OCI-M1 (cell line): ENCODE results near the gene AHRR.
A peak's percentile ranks its signal among the peaks of the same experiment; 100 is the strongest.

Experiments used
- DNase-seq: peaks from one replicate; lab custom pipeline; 2025; lab: John Stamatoyannopoulos, UW

Gene AHRR

DNA sequence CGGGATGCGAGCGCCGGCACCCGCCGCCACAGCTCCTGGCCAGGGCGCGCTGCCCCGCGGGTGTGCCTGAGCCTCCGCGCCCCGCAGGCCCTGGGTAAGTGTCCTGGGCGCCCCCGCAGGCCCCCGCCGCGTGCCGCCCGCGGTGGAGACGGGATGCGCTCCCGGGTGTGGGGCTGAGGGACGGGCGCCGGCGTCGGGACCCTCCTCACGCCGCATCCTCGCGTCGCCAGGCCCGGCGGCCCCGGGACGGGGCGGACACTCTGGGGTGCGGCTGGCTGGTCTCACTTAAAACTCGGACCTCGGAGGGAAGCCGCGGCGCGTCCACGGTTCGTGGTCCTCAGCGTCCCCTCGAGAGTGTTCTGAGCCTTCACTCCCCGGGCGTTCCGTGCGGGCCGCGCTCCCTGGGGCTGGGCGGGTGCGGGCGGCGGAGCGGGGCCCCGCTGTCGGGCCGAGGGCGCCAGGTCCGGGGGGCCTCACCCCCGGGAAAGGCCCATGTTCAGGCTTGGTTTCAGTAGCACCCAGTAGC is 275 bp downstream of the AHRR start:
- peak; percentile 45 for DNase-seq

DNA sequence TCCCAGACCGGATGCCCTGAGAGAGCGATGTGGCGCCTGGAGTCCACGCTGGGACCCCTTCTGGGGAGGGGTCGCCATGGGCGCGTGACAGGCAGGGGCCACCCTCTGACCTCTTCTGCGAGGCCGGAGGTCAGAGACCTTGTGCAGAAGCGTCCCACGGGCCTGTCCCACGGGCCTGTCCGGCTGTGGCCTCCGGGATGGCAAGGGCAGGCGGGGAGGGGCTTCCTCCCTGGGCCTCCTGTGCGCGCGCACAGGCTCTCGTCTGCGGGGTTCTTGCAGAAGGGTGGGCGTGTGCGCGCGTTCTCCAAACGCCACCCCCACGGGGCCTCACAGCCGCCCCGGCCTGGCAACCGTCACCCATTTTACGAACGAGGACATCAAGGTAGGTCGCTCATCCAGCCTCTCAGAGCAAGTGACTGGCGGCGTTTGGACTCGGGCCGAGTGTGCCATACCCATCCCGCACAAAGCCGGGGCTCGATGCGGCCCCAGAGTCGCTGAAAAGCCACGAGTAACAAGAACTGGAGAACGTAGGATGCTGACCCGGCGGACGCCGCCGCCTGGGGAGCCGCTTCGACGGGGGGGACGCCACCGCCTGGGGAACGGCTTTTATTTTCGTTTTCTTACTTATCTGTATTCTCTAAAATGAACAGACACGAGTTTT is 897 bp downstream of the AHRR start:
- DNase-seq, result peak; percentile 72

DNA sequence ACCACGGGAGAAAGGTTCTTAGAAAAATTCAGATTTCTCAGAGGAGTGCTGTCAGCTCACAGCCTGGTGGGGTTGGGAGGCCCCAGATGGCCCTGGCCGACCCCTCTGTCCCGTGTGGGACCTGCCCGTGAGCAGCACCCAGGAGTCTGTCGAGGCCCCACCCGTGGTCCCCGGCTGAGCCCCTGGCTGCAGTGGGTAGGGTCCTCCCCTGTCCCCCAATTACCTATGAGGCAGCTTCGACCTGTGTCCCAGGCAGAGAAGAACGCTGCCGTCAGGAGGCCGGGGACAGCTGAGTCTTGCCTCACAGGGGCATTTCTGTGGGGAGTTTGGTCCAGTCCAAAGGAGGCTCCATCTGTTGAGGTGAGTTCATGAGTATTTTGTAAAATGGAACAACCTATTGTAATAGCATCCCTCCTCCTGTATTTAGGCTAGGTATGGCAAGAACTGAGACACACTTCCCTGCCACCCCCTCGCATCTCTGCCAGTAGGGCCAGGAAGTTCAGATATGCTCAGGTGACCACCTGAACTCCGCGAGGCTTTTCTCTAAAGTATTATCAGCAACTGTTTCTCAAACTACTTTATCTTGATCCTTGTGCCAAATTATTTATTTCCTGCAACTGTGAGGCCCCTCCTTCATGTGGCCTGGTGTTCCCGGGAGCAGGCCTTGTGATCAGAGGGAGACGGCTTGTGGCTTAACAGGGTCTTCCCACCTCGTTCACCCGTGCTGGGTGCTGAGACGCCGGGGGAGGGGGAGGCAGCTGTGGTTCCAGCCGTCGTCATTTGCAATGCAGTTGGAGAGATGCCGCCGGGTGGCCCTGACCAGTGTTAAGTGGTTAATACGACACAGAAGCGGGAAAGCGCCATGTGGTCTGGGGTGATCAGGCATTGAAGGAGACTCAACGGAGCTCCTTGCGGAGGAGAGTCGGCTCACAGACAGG is 1.7 kb downstream of the AHRR start:
- peak; percentile 53 for DNase-seq

DNA sequence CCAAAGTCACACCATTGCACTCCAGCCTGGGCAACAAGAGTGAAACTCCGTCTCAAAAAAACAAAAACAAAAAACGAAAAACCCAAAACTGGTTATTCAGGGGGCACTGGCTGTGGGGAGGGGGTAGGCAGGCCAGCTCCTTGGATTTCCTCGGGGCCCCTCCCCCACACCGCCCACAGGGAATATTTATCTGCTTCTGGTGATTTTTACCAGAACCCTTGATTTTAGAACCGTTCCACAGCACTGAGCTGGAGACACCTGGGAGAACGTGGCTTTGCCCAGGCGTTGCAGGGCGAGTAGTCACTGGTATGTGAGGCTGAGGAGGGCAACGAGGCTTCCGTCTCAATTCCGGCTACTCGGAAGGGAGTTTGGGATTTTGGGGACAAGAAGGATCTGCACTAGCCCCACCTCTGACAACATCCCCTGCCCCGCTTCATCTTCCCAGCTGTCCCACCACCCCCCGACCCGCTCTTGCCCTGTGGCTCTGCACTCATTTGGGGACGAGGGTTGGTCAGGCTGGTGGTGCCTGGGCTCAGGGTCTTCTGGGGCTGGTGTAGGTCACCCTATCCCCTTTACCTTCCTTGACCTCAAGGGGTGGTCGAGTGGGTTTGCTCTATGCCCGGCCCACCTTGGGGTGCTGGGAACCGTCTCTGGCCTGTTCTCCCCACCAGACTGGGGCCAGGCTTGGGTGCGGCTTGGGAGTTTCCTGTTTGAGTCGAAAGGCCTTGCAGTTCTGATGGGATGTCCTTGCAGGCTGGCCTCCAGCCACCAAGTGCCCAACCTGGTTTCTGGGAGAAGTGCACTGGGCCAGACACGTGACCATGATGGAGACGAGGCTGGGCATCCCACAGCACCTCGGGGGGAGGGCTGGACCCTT is 3.5 kb downstream of the AHRR start:
- no peak for DNase-seq

DNA sequence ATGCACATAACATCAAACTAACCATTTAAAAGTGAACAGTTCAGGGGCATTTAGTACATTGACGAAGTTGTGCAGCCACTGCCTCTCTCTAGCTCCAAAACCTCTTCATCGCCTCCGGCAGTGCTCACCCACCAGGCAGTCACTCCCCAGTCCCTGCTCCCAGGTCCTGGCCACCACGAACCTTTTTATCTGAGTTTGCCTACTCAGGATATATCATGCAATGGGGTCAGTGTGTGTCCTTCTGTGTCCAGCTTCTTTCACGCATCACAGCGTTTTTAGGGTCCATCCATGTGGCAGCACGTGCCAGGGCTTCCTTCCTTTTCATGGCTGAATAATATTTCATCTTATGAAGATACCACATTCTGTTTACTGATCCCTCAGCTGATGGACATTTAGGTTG is 4.6 kb downstream of the AHRR start:
- DNase-seq, result no peak

DNA sequence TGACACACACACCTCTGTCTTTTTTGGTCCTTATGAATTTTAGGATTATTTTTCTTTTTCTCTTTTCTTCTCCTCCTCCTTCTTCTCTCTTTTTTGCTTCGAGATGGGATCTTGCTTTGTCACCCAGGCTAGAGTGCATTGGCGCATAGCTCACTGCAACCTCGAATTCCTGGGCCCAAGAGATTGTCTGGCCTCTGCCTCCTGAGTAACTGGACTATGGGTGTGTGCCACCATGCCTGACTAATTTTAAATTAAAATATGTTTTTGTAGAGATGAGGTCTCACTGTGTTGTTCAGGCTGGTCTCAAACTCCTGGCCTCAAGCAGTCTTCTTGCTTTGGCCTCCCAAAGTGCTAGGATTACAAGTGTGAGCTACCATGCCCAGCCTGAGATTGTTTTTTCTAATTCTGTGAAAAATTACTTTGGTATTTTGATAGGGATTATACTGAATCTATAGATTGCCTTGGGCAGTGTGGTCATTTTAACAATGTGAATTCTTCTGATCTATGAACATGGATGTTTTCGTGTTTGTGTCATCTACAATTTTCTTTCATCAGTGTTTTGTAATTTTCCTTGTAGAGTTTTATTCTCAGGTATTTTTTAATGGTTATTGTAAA is 7.7 kb downstream of the AHRR start:
- DNase-seq, result peak; percentile 42

DNA sequence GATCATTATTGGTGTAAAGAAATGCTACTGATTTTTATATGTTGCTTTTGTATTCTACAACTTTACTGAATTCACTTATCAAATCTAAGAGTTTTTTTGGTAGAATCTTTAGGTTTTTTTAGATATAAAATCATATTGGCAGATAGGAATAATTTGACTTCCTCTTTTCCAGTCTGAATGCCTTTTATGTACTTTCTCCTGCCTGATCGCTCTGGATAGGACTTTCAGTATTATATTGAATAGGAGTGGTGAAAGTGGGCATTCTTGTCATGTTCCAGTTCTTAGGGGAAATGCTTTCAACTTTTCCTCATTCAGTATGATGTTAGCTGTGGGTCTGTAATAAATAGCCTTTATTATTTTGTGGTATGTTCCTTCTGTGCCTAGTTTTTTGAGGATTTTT is 8.3 kb downstream of the AHRR start:
- peak; percentile 62 for DNase-seq

DNA sequence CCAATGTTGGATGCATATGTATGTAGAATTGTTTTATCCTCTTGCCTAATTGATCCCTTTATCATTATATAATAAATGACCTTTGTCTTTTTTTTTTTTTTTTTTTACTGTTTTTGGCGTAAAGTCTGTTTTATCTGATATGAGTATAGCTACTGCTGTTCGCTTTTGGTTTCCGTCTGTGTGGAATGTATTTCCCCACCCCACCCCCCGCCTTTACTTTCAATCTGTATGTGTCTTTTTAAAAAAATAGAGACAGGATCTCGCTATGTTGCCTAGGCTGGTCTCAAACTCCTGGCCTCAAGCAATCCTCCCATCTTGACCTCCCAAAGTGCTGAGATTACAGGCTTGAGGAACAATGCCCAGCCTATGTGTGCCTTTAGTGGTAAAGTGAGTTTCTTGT is 11.3 kb downstream of the AHRR start:
- DNase-seq, result peak; percentile 54

DNA sequence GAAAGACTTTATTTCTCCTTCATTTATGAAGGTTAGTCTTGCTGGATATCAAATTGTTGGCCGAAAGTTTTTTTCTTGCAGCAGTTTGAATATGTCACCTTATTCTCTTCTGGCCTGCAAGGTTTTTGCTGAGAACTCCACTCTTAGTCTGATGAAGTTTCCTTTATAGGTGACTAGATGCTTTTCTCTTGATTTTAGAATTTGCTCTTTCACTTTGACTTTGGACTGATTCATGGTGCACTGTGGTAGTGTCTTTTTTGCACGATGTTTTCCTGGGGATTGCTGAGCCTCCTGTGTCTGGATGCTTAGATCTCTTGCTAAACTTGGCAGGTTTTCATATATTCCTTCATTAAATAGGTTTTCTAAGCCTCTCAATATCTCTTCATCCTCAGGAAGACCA is 12.4 kb downstream of the AHRR start:
- DNase-seq, result no peak

DNA sequence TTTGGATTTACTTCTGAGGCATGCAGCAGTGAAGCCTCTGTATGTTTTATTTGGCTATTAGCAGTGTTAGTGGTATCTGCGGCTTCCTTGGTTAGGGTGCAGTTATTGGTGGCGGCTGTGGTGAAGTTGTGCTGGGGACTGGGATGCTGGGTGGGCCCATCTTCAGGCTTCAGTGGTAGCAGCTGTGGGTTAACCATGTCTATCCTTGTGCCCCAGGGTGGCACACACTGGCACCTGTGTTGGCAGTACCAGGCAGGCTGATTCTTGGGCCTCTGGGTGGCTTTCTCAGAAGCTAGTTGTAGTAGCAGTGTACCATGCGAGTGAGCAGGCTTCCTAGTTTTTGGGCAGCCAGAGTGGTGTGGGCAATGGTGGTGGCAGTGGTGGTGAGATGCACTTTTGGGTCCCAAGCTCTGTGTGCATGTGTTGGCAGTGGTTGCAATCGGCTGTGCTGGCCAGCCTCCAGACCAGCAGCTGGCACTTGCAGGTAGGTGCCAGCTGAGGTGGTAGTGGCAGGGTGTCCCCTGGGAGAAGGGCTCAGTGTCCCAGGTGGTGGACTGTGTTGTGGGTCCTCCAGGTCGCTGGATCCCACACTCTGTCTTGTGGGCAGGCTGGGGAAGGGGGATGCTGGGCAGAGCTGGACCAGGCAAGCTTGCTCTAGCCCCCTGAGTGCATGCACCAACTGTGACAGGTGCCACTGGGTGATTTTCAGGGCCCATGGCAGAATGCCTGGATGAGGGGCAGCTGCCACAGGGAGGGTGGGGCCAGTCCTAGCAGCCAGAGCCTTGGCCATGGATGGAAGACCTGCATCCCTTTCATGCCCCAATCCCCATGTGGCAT is 13.6 kb downstream of the AHRR start:
- DNase-seq, result no peak

DNA sequence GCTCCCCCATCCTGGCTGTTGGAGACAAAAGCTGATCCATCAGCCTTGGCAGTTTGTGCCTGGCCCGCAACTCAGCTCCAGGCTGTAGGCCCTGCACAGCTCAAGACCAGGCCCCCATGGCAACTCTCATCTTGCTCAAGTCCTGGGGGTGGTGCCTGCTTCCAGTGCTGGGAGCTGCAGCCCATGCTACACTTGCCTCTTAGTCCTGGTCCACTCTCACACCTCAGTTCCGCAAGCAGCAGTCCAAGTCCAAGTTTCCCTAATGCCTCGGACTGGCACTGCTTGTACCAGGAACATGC is 14.2 kb downstream of the AHRR start:
- DNase-seq, result no peak

DNA sequence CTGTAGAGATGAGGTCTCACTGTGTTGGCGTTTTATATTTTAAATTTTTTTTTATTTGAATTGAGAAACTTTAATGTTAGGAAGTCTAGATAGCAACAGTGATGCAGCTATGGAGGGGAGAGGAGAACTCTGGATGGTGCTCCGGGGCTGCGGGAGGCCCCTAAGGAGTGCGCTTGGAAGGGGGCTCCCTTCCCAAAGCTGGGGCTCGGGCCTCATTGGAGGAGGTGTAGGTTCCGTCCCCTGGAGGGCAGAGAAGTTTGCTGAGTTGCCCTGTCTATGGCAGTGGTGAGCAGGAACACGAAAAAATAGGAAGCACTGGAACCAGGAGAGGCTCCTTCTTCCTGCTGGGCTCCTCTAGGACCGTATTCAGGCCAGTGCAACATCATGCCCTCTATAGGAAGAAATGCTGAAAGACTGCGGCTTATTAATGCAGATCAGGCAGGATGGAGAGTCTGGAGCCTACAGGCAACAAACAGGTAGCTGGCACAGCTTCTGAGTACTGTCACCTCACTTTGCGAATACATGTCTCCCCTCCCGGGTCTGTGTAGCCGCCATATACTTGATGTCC is 16.1 kb downstream of the AHRR start:
- peak; percentile 3 for DNase-seq

DNA sequence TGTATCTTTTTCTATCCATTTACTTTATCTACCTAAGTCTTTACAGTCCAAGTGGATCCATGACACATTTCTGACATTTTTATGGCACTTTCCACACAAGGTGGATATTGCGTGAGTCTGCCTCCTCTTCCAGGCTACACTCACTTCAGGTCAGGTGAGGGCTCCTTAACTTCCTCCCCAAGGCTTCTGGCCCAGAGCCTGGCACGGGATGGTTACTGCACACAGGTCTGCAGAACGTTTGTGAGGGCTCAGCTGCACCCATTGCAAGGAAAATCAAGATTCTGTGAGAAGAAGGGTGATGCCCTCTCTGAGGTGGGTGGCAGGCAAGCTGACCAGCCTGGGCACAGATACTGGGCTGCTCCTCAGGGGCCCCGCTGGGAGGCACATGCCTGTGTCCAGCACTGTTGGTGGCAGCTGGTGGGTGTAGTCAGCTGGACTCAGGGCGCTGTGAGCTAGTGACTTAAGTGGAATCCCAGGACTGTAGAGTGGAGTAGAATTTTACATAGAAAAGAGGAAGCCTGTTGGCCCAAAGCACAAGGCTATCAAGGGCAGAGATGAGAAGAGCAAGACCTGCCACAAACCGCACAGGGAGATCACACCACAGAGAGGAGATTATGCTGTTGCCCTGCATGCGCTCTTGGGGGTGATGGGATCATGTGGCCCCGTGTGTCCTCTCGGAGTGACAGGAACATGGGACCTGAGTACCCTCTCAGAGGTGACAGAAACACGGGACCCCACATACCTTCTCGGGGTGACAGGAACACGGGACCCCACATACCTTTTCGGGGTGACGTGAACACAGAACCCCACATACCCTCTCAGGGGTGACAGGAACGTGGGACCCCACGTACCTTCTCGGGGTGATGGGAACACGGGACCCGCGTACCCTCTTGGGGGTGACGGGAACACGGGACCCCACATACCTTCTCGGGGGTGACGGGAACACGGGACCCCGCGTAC is 21.3 kb downstream of the AHRR start:
- DNase-seq, result peak; percentile 36

DNA sequence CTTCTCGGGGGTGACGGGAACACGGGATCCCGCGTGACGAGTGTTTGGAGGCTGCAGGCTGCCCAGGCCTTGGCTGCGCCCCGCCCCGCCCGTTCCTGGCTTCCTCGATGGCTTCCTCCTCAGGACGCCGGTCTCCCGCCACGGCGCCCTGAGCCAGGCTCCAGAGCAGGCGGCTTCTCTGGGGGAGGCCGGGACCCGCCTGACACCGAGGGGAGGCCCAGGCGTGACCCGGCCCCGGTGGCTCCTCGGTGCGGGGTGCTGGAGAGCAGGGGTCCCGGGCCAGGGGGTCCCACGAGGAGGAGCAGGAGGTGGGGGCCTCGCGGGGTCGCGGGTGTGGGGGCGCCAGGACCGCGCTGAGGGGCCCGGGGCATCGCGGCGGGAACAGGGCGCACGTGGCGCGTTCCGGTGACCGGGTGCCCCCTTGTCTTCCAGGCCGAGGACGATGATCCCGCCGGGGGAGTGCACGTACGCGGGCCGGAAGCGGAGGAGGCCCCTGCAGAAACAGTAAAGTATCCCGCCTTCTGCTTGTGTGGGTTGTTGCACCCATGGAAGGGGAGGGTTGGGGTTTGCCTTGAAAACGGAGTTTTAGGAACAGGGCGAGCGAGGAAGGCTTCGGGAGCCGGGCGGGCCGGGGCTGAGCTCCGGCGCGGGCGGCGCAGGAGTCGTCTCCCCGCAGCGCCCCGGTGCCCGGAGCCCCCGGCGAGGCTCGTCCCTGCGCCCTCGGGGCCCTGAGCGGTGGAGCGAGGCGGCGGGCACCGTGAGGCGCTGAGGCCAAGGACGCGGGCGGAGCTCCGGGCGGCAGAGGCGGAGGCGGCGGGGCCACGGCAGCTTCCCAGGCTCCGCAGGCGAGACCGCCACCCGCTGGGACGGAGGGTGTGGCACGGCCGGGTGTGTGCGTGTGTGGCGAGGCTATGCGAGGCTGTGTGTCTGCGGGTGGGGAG is 22.2 kb downstream of the AHRR start:
- DNase-seq, result no peak

DNA sequence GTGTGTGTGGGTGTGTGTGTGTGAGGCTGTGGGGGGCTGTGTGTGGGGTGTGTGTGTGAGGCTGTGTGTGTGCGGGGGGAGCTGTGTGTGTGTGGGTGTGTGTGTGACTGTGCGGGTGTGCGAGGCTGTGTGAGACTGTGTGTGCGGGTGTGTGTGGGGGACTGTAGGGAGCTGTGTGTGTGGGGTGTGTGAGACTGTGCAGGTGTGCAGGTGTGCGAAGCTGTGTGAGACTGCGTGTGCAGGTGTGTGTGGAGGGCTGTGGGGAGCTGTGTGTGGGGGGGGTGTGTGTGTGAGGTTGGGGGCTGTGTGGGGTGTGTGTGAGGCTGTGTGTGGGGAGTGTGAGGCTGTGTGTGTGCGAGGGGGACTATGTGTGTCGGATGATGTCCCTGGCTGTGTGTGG is 23.2 kb downstream of the AHRR start:
- DNase-seq, result no peak

DNA sequence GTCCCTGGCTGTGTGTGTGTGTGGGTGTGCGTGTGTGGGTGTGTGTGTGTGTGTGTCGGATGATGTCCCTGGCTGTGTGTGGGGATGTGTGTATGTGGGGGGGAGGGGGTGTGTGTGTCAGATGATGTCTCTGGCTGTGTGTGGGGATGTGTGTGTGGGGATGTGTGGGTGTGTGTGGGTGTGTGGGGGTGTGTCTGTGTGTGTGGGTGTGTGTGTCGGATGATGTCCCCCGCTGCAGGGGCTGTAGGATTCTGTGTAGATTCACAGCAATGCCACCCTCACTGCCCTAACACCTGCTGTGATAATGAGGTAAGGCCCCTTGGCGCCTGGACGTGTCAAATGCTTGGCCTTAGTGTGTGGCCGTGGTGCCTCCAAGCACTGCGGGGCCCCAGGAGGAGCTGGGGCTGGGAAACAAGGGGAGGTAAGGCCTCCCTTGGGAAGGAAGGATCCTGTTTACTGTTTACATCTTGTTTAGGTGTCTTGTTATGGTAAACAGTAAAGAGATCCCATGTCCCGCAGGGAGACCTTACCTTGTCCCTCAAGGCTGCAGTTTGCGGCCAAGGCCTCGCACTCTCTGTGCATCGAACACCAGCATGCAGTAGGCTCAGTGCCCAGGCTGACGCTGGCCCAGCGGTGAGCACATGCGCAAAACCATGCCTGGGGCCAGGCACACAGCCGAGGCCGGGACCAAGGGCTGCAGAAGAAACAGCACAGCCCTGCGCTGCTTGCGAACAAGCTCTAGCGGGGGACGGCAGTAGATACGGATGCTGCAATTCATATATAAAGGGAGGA is 24.1 kb downstream of the AHRR start:
- DNase-seq, result no peak

DNA sequence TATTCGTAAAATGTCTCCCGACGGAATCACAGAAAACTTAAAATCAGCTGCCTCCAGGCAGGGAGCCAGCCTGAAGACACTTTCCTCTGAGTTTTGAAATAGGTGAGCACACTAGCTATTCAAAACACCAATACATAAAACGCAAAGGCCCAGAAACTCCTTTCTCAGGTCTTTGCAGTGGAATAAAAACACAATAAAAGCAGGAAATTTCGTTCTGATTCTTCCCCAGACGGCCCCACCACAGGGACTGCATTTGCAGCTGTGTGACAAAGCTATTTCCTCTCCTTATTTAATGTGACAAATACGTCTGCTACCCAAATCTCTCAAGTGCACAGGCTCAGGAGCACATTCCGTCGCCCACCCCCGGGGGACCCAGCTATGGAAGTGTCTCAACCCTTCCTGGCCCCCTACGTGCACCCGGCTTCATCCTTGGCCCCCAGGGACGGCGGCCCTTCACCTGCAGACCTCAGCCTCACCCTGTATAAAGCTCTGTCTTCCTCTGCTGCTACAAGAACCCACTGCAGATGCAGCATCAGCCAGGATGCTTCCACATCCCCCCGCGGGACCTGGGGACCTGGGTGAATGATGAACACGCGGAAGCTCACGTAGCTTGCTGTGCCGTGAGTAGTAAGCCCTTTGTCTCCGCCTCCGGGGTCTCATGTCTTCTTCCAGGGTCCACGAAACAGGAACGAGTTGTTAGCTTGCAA is 24.9 kb downstream of the AHRR start:
- no peak for DNase-seq
